SK-N-SH (cell line): Measurements from ENCODE around the gene LRRC3C.

Source experiments
- EZH2phosphoT487 ChIP-seq: fragments of 200-600 bp; sonication (generic); IDR thresholded peaks from 2 replicates; pipeline ENCODE4 v1.6.1; 2017; ENCODE audit warnings: low read depth, mixed run types, mild to moderate bottlenecking, antibody characterized with exemption, moderate library complexity, borderline replicate concordance
- POLR2AphosphoS5 ChIP-seq: IDR thresholded peaks from 2 replicates; pipeline ENCODE4 v1.6.1; 2012; ENCODE audit warnings: low read depth, low read length
- SIN3A ChIP-seq: IDR thresholded peaks from 2 replicates; pipeline ENCODE4 v1.6.1; 2012; ENCODE audit warnings: low read depth, mild to moderate bottlenecking, low read length, moderate library complexity, borderline replicate concordance
- YY1 ChIP-seq: IDR thresholded peaks from 2 replicates; pipeline ENCODE4 v1.4.0; 2012; ENCODE audit warnings: low read depth, mild to moderate bottlenecking
- TF ChIP-seq, protein P1 (sequence below): fragments of 200-600 bp; sonication (generic); IDR thresholded peaks from 2 replicates; pipeline ENCODE4 v1.6.1; 2017; ENCODE audit warnings: antibody characterized with exemption, mild to moderate bottlenecking, moderate library complexity

GRCh38 chr17:39944393-39944711, 16.8 kb downstream of the LRRC3C start:
- TF ChIP-seq, protein P1, sequence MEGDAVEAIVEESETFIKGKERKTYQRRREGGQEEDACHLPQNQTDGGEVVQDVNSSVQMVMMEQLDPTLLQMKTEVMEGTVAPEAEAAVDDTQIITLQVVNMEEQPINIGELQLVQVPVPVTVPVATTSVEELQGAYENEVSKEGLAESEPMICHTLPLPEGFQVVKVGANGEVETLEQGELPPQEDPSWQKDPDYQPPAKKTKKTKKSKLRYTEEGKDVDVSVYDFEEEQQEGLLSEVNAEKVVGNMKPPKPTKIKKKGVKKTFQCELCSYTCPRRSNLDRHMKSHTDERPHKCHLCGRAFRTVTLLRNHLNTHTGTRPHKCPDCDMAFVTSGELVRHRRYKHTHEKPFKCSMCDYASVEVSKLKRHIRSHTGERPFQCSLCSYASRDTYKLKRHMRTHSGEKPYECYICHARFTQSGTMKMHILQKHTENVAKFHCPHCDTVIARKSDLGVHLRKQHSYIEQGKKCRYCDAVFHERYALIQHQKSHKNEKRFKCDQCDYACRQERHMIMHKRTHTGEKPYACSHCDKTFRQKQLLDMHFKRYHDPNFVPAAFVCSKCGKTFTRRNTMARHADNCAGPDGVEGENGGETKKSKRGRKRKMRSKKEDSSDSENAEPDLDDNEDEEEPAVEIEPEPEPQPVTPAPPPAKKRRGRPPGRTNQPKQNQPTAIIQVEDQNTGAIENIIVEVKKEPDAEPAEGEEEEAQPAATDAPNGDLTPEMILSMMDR, result no peak
- TF ChIP-seq EZH2phosphoT487 (no peak), POLR2AphosphoS5 (no peak), SIN3A (no peak), YY1 (no peak)
